Loucy (cell line): ENCODE data around the gene RUSC2.

ENCODE experiments used
- CTCF ChIP-seq: fragments of 200-600 bp; sonication (generic); conservative IDR thresholded peaks from 2 replicates; pipeline ENCODE4 v1.5.1; 2014; ENCODE audit warnings: mild to moderate bottlenecking, antibody characterized with exemption, low read length
- EZH2phosphoT487 ChIP-seq: fragments of 200-600 bp; IDR thresholded peaks from 2 replicates; pipeline ENCODE4 v1.6.1; 2018; ENCODE audit warnings: antibody characterized with exemption, mild to moderate bottlenecking, moderate library complexity, borderline replicate concordance

GRCh38 chr9:35499029-35499700 lies 9.3 kb downstream of the RUSC2 start:
- no peak for TF ChIP-seq EZH2phosphoT487
- TF ChIP-seq CTCF: no peak
